ENCODE data around the gene GNB2.
"Not testable (repeated sequence)": the region's sequence is repeated elsewhere in the genome, so short reads cannot be mapped to it uniquely, and the experiment has no call there.

GNB2 gene

GRCh38 chr7:100705320-100705752, 31.8 kb downstream of the GNB2 start:
- peak; percentile 77 for DNase-seq

DNA sequence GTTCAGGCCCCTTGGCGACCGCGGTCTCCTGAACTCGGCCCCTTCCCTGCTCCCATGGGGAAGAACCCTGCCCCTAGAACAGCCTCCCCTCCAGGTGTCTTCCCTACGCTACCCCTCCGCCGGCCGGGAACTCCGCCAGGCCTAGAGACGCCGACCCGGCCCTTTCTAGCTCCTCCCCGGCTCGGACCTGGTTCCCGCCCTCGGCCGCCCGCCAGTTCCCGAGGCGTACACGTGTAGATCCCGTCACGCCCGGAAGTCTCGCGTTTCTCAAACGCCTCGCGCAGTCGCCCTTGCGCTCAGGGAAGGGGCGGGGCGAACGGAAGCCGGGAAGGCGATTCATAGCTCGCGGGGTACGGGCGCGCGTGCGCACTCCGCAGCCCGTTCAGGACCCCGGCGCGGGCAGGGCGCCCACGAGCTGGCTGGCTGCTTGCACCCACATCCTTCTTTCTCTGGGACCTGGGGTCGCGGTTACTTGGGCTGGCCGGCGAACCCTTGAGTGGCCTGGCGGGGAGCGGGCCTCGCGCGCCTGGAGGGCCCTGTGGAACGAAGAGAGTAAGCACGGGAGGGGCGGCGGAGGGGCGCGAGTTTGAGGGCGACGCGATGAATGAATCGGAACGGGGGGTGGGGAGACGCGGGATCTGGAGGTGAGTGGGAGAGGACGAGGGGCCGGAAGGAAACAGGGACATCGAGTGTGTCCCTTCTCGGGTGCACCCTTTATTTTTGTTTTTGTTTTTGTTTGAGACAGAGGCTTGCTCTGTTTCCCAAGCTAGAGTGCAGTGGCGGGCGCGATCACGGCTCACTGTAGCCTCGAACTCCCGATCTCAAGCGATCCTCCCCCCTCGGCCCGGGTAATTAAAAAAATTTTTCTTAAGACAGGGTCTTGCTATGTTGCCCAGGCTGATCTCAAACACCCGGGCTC, 32.5 kb downstream of the GNB2 start, which contains the start of gene POP7:
Gene POP7, plus strand, starts transcription at position 369 of the 919 bp plus-strand sequence. CDS start 710 bp downstream, outside the sequence.
- peak; percentile 98 for DNase-seq

DNA sequence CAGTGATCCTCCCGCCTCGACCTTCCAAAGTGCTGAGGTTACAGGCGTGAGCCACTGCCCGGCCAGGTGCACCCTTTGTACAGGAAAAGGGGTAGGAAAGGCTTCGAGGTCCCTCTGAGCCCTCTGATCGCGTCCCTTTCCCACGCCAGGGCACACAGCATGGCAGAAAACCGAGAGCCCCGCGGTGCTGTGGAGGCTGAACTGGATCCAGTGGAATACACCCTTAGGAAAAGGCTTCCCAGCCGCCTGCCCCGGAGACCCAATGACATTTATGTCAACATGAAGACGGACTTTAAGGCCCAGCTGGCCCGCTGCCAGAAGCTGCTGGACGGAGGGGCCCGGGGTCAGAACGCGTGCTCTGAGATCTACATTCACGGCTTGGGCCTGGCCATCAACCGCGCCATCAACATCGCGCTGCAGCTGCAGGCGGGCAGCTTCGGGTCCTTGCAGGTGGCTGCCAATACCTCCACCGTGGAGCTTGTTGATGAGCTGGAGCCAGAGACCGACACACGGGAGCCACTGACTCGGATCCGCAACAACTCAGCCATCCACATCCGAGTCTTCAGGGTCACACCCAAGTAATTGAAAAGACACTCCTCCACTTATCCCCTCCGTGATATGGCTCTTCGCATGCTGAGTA, 33.3 kb downstream of the GNB2 start:
- no peak for DNase-seq

DNA sequence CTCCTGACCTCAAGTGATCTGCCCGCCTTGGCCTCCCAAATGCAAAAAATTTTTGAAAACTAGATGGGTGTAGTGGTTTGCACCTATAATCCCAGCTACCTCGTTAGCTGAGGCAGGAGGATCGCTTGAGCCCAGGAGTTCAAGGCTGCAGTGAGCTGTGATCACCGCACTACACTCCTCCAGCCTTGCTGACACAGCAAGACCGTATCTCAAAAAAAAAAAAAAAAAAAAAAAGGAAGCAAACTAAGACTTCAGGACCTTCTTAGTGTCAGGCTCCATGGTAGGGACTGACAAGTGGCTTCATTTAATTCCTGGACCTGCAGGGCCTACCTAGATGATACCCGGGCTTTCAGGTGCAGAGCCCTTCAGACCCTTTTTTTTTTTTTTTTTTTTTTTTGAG, 34.9 kb downstream of the GNB2 start:
- DNase-seq = no peak

- DNase-seq = no peak
These were observed 36.9 kb downstream of the GNB2 start for GRCh38 chr7:100710452-100710851.

- no peak for DNase-seq
These were observed 37.8 kb downstream of the GNB2 start for GRCh38 chr7:100711369-100711768.

GRCh38 chr7:100714725-100715124, 41.2 kb downstream of the GNB2 start:
- DNase-seq = no peak

- not testable (repeated sequence) for DNase-seq
These were observed 43.5 kb downstream of the GNB2 start for GRCh38 chr7:100717073-100717472.

- DNase-seq = peak; percentile 27
These were observed 46.2 kb downstream of the GNB2 start for GRCh38 chr7:100719523-100720278.

- no peak for DNase-seq
These were observed 46.7 kb downstream of the GNB2 start, which contains the start of gene EPO for GRCh38 chr7:100720279-100720670. Gene EPO (plus strand): TSS chr7:100720468. CDS start chr7:100720981, 513 bp downstream.

- DNase-seq = no peak
These were observed 47.3 kb downstream of the GNB2 start for GRCh38 chr7:100720671-100721504.

DNA sequence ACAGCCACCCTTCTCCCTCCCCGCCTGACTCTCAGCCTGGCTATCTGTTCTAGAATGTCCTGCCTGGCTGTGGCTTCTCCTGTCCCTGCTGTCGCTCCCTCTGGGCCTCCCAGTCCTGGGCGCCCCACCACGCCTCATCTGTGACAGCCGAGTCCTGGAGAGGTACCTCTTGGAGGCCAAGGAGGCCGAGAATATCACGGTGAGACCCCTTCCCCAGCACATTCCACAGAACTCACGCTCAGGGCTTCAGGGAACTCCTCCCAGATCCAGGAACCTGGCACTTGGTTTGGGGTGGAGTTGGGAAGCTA, 47.9 kb downstream of the GNB2 start:
- no peak for DNase-seq

DNA sequence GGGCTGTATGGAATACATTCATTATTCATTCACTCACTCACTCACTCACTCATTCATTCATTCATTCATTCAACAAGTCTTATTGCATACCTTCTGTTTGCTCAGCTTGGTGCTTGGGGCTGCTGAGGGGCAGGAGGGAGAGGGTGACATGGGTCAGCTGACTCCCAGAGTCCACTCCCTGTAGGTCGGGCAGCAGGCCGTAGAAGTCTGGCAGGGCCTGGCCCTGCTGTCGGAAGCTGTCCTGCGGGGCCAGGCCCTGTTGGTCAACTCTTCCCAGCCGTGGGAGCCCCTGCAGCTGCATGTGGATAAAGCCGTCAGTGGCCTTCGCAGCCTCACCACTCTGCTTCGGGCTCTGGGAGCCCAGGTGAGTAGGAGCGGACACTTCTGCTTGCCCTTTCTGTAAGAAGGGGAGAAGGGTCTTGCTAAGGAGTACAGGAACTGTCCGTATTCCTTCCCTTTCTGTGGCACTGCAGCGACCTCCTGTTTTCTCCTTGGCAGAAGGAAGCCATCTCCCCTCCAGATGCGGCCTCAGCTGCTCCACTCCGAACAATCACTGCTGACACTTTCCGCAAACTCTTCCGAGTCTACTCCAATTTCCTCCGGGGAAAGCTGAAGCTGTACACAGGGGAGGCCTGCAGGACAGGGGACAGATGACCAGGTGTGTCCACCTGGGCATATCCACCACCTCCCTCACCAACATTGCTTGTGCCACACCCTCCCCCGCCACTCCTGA, 49.1 kb downstream of the GNB2 start:
- DNase-seq = no peak

DNA sequence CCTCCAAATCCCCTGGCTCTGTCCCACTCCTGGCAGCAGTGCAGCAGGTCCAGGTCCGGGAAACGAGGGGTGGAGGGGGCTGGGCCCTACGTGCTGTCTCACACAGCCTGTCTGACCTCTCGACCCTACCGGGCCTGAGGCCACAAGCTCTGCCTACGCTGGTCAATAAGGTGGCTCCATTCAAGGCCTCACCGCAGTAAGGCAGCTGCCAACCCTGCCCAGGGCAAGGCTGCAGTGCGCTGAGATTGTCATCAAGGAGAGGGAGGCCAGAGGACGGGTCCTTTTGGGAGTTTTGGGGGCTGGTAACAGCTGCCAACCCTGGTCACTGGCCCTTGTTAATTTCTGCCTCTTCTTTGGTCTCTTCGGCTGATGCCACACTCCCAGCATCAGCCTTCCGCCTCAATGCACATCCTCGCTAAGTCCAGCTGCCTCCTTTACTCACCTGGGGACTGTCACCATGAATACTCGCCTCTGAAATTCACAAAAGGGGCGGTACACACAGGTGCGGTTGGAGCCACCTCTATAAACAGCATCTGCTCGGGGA, 50.3 kb downstream of the GNB2 start:
- DNase-seq = no peak

DNA sequence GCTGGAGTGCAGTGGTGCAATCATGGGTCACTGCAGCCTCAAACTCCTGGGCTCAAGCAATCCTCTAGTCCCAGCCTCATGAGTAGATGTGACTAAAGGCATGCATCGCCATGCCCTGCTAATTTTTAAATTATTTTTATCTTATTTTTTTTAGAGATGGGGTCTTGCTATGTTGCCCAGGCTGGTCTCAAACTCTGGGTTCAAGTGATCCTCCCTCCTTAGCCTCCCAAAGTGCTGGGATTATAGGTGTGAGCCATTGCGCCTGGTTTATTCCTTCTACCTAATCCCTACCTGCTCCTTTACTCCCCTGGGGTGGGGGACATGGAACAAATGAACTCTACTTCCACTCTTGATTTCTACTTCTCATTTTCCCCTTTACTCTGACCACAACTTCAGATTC, 50.8 kb downstream of the GNB2 start:
- not testable (repeated sequence) for DNase-seq

DNA sequence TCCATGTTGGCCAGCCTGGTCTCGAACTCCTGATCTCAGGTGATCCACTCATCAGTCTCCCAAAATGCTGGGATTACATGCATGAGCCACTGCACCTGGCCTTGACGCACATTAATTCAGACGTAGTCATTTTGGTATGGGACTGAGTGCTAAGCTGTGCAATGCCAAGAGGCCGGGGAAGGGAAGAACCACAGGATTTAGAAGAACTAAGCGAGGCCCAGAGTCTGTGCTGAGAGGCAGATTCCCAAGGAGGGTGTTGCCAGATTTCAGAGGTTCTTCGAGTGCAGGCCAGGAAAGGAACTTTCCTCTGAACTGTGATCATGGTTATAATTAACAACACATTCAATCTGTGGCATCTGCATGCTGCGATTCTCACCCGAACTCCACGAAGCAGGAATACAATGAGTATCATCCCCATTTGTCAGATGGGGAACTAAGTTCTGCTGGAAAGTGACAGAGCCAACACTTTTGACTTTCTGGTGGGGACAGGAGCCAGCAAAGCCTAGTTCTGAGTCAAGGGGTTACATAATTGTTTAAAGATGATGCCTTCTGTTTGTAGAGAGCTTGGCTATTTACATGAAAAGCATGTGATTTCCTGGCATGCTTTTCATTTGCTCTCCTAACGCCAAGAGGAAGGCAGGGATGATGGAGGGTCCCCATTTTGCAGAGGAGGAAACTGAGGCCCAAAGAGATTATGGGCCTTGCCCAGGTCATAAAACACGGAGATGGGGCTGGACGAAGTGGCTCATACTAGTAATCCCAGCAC, 53.6 kb downstream of the GNB2 start:
- DNase-seq = no peak

DNA sequence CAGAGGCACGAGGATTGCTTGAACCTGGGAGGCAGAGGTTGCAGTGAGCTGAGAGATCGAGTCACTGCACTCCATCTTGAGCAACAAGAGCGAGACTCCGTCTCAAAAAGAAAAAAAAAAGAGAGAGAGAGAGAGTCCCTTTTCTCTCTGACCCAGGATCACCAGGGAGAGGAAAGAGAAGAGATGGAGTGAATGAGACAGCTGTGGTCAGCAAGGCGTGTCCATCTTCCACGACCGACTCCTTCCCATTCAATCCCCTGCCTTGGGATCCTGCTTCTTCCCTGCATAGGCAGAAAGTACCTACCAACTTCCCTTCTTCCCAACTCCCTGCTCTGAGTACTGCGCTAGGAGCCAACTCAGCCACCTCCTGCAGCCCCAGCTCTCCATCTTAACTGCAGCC, 54.7 kb downstream of the GNB2 start:
- no peak for DNase-seq
